VCaP (cell line): ENCODE data around the gene IFNAR1.
A peak's percentile ranks its signal among the peaks of the same experiment; 100 is the strongest.

Experiments used
- H3K27ac ChIP-seq: fragments of 450-650 bp; 2 replicates; pipeline ENCODE4 v1.5.1; 2017
- TF ChIP-seq, protein P1 (sequence below): fragments of 450-650 bp; conservative IDR thresholded peaks from 2 replicates; pipeline ENCODE4 v1.5.1; 2017; ENCODE audit warnings: mild to moderate bottlenecking, moderate library complexity

The IFNAR1 gene

DNA sequence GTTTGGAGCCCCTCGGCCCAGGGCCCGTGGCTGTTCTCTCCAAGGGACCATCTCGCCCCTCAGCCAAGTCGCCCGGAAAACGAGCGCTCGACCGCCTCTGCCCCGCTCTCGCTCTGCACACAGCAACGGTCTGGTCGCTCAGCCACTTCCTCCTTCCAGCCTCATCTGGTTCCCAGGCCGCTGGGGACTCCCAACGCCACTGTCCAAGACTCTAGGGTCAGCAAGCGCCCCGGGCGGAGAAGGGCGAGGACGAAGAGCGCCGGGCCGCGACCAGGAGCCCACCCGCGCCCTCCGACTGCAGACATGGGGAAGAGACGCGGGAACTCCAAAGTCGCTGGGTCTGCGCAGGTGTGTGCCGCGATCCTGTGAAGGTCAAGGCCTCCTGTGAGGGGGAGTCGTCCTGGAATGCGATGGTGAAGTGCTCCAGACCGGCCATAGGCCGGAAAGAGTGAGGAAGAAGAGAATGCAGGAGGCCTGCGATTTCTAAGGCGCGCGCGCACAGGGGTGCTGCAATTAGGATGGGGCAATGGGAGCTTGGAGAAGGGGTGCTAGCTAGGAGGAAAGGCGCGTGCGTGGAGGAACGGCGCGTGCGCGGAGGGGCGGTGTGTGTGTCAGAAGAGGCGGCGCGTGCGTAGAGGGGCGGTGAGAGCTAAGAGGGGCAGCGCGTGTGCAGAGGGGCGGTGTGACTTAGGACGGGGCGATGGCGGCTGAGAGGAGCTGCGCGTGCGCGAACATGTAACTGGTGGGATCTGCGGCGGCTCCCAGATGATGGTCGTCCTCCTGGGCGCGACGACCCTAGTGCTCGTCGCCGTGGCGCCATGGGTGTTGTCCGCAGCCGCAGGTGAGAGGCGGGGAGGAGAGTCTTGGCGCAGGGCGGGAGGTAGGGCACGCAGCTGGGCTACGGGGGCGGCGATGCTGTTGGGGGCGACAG, at the start of gene IFNAR1:
TSS of gene IFNAR1 (plus strand) at position 680 of the 931 bp plus-strand sequence. CDS start at position 766, 86 bp downstream.
- peak within 1 kb of the TSS; percentile 100 for H3K27ac ChIP-seq
- TF ChIP-seq, protein P1, sequence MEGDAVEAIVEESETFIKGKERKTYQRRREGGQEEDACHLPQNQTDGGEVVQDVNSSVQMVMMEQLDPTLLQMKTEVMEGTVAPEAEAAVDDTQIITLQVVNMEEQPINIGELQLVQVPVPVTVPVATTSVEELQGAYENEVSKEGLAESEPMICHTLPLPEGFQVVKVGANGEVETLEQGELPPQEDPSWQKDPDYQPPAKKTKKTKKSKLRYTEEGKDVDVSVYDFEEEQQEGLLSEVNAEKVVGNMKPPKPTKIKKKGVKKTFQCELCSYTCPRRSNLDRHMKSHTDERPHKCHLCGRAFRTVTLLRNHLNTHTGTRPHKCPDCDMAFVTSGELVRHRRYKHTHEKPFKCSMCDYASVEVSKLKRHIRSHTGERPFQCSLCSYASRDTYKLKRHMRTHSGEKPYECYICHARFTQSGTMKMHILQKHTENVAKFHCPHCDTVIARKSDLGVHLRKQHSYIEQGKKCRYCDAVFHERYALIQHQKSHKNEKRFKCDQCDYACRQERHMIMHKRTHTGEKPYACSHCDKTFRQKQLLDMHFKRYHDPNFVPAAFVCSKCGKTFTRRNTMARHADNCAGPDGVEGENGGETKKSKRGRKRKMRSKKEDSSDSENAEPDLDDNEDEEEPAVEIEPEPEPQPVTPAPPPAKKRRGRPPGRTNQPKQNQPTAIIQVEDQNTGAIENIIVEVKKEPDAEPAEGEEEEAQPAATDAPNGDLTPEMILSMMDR: no peak

DNA sequence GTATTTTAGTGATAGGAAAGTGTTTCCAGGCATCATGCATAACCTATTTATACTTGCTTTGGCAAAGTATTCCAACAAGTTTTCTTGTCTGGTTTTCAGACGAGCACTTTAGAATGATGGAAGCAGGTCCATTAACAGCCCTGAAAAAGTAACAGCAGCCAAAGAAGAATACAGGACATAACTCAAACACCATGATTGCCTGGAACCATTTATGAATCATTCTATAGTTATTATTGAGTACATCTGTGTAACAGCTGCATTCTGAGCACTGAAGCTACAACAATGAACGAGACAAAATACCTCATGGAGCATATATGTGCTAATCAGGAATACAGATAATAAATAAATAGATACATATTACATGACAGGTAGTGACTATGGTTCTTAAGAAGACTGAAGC, 46.0 kb upstream of the IFNAR1 start:
- TF ChIP-seq, protein P1: no peak
- H3K27ac ChIP-seq: no peak overlapping the region

DNA sequence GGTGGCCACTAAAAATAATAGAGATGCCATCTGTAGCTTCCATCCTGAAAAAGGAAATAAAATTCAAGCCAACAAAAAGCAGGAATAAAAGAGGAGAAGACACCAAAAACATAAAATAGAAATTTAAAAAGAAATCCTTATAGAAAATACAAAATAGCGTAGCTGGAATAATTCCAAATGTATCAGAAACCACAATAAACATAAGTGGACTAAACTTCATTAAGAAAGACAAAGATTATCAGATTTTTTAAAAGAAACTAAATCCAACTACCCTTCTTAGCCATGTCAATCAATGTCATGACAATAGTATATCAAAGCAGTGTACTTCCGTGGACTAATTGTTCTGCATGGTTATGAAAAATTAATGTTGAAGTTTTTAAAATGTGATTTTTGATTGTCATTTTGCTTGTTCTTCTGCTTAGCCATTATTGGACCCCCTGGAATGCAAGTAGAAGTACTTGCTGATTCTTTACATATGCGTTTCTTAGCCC, 45.4 kb upstream of the IFNAR1 start:
- TF ChIP-seq, protein P1: no peak
- H3K27ac ChIP-seq: no peak overlapping the region

DNA sequence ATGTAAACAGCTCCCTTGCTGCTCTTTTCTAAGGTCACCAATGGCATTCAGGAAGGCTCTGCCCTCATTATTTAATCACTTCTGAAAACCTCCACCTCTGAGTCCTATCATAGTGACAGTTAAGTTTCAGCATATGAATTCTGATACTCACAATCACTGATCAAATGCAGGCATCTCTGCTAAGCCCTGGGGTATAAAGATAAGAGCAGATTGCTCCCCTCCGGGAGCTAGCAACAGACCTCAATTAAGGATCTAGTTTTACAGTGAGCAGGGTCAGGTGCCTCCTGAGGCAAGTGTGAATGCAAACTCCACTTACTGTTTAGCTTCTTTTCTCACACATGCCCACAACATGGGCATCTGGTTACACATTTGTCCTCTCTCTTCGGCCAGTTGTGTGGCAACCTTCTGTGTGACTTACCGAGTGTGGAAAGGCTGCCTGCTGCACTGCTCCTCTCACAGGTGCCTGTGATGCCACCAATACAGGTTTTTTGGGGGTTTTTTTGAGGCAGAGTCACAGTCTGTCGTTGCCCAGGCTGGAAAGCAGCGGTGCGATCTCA, 43.6 kb upstream of the IFNAR1 start:
- H3K27ac ChIP-seq: no peak overlapping the region
- TF ChIP-seq, protein P1: 0 out of 2 replicates have a peak, but pooled peaks have one; percentile 4

DNA sequence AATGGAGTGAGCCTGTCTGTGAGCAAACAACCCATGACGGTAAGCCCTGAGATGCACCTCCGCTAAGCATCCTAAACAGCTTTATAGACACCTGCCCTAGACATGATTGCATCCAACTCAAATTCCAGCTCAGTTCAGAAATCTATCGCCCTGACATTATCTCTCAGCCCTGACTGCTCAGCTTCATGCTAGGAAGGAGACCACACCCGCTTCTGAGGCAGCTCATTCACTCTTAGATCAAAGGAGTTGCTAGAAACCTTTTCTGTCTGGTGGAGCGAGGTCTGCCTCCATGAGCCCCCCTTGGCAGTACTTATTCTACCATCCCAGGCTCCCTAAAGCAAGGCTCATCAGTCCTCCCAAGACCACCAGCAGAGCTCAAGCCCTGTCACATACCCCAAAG, 41.6 kb upstream of the IFNAR1 start:
- TF ChIP-seq, protein P1: no peak
- no peak overlapping the region for H3K27ac ChIP-seq

DNA sequence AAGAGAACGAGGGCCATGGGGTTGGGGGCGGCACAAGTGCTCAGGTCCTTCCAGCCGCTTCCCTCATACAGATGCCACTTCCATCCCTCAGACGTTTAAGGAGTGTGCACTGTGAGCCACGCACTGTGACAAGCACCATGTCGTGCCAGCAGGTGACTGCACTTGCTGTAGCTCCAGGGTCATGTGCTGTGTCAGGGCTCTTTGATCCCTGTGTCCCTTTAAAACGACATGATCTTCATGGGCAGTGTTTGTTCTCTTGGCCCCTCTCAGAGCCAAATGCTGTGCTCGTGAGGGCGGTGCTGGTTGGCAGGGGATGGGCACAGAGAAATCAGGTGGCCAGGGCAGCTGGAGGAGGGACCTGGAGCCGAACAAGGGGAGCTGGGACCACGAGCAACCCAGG, 38.7 kb upstream of the IFNAR1 start:
- TF ChIP-seq, protein P1: no peak
- peak overlapping the region; percentile 58 for H3K27ac ChIP-seq
